Measurements from ENCODE around the gene TCF20.

Gene TCF20

GRCh38 chr22:42282943-42283277 lies 12.5 kb upstream of the TCF20 start:
- DNase-seq, result peak; percentile 69

- DNase-seq, result peak; percentile 44
Measured at GRCh38 chr22:42282252-42282942, 11.9 kb upstream of the TCF20 start.

GRCh38 chr22:42281706-42282251 lies 11.3 kb upstream of the TCF20 start:
- no peak for DNase-seq

- no peak for DNase-seq
Measured at GRCh38 chr22:42281284-42281683, 10.8 kb upstream of the TCF20 start.

GRCh38 chr22:42280836-42281235 lies 10.4 kb upstream of the TCF20 start:
- DNase-seq, result no peak

- no peak for DNase-seq
Measured at GRCh38 chr22:42280140-42280539, 9.7 kb upstream of the TCF20 start.

- DNase-seq, result no peak
Measured at GRCh38 chr22:42279425-42280020, 9.1 kb upstream of the TCF20 start.

- DNase-seq, result no peak
Measured at GRCh38 chr22:42277988-42278776, 7.7 kb upstream of the TCF20 start.

- no peak for DNase-seq
Measured at GRCh38 chr22:42277232-42277753, 6.8 kb upstream of the TCF20 start.

GRCh38 chr22:42275970-42276369 lies 5.5 kb upstream of the TCF20 start:
- no peak for DNase-seq

- DNase-seq, result no peak
Measured at GRCh38 chr22:42275176-42275575, 4.7 kb upstream of the TCF20 start.

- DNase-seq, result peak; percentile 60
Measured at GRCh38 chr22:42273855-42274451, 3.5 kb upstream of the TCF20 start.

- no peak for DNase-seq
Measured at GRCh38 chr22:42272431-42272999, 2.1 kb upstream of the TCF20 start.

GRCh38 chr22:42271906-42272305 lies 1.5 kb upstream of the TCF20 start:
- DNase-seq, result no peak

GRCh38 chr22:42271191-42271813 lies 849 bp upstream of the TCF20 start:
- no peak for DNase-seq

GRCh38 chr22:42270176-42270509 lies 310 bp downstream of the TCF20 start:
- DNase-seq, result no peak

- peak; percentile 80 for DNase-seq
Measured at GRCh38 chr22:42269432-42270175, 849 bp downstream of the TCF20 start.

- no peak for DNase-seq
Measured at GRCh38 chr22:42268852-42269410, 1.5 kb downstream of the TCF20 start.

- DNase-seq, result no peak
Measured at GRCh38 chr22:42265321-42265720, 5.1 kb downstream of the TCF20 start.

GRCh38 chr22:42263944-42264343 lies 6.5 kb downstream of the TCF20 start:
- no peak for DNase-seq

GRCh38 chr22:42262964-42263363 lies 7.5 kb downstream of the TCF20 start:
- no peak for DNase-seq

All from right kidney (tissue), 1 donor.